Measurements from ENCODE around the gene CNR2.
A peak's percentile ranks its signal among the peaks of the same experiment; 100 is the strongest.
"Not testable (repeated sequence)": the region's sequence is repeated elsewhere in the genome, so short reads cannot be mapped to it uniquely, and the experiment has no call there.

The CNR2 gene

GRCh38 chr1:23843644-23844043 lies 69.5 kb downstream of the CNR2 start:
- in situ Hi-C loops (cut with HindIII; ENCODE audit: low sequenced_read_pairs) = no loop called here
- TF ChIP-seq, protein P1, sequence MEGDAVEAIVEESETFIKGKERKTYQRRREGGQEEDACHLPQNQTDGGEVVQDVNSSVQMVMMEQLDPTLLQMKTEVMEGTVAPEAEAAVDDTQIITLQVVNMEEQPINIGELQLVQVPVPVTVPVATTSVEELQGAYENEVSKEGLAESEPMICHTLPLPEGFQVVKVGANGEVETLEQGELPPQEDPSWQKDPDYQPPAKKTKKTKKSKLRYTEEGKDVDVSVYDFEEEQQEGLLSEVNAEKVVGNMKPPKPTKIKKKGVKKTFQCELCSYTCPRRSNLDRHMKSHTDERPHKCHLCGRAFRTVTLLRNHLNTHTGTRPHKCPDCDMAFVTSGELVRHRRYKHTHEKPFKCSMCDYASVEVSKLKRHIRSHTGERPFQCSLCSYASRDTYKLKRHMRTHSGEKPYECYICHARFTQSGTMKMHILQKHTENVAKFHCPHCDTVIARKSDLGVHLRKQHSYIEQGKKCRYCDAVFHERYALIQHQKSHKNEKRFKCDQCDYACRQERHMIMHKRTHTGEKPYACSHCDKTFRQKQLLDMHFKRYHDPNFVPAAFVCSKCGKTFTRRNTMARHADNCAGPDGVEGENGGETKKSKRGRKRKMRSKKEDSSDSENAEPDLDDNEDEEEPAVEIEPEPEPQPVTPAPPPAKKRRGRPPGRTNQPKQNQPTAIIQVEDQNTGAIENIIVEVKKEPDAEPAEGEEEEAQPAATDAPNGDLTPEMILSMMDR (IDR thresholded peaks at IDR 0.05; ENCODE audit: low read depth, low read length) = no peak

DNA sequence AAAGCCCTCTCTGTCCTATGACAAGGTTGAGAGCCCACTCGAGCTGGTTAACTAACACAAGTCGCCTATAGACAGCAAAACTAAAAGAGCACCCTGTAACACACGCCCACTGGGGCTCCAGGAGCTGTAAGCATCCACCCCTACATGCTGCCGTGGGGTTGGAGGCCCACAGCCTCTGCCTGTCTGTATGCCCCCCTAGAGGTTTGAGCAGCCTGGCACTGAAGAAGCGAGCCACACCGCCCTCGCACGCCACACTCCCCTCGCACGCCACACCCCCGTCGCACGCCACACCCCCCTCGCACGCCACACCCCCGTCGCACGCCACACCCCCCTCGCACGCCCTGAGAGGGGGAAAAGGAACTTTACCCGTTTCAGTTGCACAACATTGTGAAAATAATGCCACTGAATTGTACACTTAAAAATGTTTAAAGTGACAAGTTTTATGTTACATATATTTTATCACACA lies 74.7 kb downstream of the CNR2 start:
- TF ChIP-seq, protein P1 (IDR thresholded peaks at IDR 0.05; ENCODE audit: low read depth, low read length) = no peak
- DNase-seq (ENCODE audit: low read depth, low spot score) = peak; percentile 8
- peak overlapping the region; percentile 29 for H3K4me3 ChIP-seq (ENCODE audit: low read depth, low read length)
- in situ Hi-C loops (cut with HindIII; ENCODE audit: low sequenced_read_pairs) = no loop called here

More at GRCh38 chr1:23843644-23844043, 69.5 kb downstream of the CNR2 start:
- H3K4me3 ChIP-seq (ENCODE audit: low read depth, low read length) = no peak overlapping the region
- no peak for DNase-seq (ENCODE audit: low read depth, low spot score)

DNA sequence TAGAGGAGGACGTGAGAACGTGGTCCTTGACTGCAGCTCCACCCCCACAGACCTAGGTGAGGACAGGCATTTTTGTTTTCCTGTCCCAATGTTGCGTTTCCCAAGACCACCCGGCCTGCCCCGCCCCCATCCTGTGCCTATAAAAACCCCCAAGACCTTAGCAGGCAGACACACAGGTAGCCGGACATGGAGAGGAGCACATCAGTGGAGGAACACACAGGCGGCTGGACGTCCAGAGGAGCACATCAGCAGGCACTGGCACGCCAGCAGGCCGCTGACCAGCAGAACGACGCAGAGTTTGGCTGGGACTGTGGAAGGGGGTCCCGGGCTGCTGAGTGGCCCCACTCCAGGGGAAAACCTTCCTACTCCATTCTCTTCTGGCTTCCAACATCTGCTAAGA lies 75.3 kb downstream of the CNR2 start:
- in situ Hi-C loops (cut with HindIII; ENCODE audit: low sequenced_read_pairs) = no loop called here
- TF ChIP-seq, protein P1 (IDR thresholded peaks at IDR 0.05; ENCODE audit: low read depth, low read length) = no peak
- H3K4me3 ChIP-seq (ENCODE audit: low read depth, low read length) = no peak overlapping the region
- no peak for DNase-seq (ENCODE audit: low read depth, low spot score)

GRCh38 chr1:23836037-23836436 lies 77.1 kb downstream of the CNR2 start:
- TF ChIP-seq, protein P1 (IDR thresholded peaks at IDR 0.05; ENCODE audit: low read depth, low read length) = no peak
- DNase-seq (ENCODE audit: low read depth, low spot score) = no peak
- in situ Hi-C loops (cut with HindIII; ENCODE audit: low sequenced_read_pairs) = no loop called here
- no peak overlapping the region for H3K4me3 ChIP-seq (ENCODE audit: low read depth, low read length)

- H3K4me3 ChIP-seq (ENCODE audit: low read depth, low read length); in situ Hi-C loops (cut with HindIII; ENCODE audit: low sequenced_read_pairs); DNase-seq (ENCODE audit: low read depth, low spot score): not testable (repeated sequence)
Observed at GRCh38 chr1:23834156-23834555, 79.0 kb downstream of the CNR2 start.

DNA sequence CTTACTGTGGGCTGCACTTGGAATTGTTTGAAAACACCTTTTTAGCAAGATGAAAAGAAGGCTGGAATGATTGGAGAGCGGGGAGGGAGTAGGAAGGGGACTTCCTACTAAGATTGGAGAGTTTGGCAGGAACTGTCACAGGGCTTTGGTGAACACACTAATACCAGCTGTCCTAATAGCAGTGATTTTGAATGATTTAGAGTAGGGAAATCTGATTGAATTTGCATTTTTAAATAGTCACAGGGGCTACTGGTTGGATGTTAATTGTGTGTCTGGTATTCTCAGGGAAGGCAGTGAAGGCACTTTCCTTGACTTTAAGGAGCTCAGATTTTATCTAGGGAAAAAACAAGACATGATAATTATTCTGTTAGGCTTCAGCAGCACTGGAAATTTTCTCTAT lies 85.4 kb downstream of the CNR2 start:
- no peak overlapping the region for H3K4me3 ChIP-seq (ENCODE audit: low read depth, low read length)
- TF ChIP-seq, protein P1 (IDR thresholded peaks at IDR 0.05; ENCODE audit: low read depth, low read length) = no peak
- in situ Hi-C loops (cut with HindIII; ENCODE audit: low sequenced_read_pairs) = no loop called here

DNA sequence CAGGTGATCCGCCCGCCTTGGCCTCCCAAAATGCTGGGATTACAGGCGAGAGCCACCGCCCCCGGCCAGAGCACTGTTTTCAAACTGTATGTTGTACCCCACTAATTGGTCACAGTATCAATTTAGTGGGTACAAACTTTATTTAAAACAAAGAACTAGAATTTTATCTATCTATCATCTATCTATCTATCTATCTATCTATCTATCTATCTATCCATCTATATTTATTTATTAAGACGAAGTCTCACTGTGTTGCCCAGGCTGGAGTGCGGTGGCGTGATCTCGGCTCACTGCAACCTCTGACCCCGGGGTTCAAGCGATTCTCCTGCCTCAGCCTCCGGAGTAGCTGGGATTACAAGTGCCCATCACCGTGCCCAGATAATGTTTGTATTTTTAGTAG lies 86.6 kb downstream of the CNR2 start:
- in situ Hi-C loops (cut with HindIII; ENCODE audit: low sequenced_read_pairs) = not testable (repeated sequence)

More for the DNA sequence above, 85.4 kb downstream of the CNR2 start:
- DNase-seq (ENCODE audit: low read depth, low spot score) = no peak

More for the DNA sequence above, 86.6 kb downstream of the CNR2 start:
- DNase-seq (ENCODE audit: low read depth, low spot score); H3K4me3 ChIP-seq (ENCODE audit: low read depth, low read length): not testable (repeated sequence)
